DMS53 (cell line): ENCODE measurements around the gene IRF4.

Experiments
- DNase-seq: peaks from one replicate; lab custom pipeline; 2025; lab: John Stamatoyannopoulos, UW

The IRF4 gene

GRCh38 chr6:391559-392440, at the start of gene IRF4:
IRF4 (plus strand) TSS chr6:391752; CDS start chr6:393153, 1,401 bp downstream.
- no peak for DNase-seq

DNA sequence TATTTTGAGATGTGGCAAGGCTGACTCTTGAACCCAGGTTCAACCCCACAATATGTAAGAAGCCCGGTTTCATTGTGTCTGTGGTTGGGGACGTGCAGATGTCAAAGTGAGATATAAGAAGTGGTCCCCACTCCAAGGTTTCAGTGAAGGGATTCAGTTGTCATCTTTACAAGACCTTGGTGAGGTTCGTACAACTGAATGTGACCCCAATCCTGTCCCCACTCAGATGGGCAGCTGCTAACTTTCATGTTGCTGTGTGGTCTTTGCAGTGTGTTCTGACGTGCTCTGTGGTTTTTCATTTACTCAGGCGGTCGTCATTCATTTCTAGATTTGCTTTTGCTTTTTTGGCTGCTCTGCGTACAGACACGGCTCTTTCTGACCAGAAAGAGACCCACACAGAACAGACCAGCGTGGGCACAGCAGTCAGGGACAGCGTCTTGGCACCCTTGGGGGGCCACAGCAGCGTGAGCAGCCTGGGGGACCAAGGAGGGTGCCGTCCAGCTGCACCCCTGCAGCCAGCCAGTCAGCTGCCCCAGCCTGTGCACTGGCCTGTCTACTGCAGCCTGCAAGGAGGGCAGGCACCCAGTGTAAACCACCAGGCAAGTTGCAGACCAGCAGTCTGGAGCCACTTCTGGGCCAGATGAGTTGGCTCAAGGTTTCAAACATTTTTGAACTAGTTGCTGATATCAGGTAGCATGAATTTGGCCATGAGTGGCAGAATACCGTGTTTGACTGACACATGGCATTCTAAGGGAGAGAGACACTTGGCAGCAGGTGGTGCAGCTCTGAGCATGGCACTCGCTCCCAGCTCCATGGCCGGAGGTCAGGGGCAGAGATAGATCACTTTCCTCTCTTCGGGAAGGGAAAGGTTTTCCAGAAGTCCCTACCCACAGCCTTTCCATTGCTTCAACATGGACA, 49.4 kb upstream of the IRF4 start:
- DNase-seq: no peak

DNA sequence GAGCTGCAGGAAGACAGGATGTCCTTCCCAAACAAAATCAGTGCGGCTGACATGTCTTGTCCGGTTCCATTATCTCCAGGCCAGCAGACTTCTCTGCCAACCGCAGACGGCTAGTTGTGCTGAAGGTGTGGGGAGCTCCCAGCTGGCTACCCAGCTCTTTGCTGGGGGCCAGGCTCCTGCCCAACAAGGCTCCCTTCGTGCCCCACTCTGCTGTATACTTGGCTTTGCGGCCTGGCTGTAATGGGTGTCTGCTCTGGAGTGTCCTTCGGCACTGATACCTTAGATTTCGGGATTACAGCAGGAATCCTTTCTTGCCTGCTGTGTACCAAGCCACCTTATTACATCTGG, 48.7 kb upstream of the IRF4 start:
- no peak for DNase-seq

DNA sequence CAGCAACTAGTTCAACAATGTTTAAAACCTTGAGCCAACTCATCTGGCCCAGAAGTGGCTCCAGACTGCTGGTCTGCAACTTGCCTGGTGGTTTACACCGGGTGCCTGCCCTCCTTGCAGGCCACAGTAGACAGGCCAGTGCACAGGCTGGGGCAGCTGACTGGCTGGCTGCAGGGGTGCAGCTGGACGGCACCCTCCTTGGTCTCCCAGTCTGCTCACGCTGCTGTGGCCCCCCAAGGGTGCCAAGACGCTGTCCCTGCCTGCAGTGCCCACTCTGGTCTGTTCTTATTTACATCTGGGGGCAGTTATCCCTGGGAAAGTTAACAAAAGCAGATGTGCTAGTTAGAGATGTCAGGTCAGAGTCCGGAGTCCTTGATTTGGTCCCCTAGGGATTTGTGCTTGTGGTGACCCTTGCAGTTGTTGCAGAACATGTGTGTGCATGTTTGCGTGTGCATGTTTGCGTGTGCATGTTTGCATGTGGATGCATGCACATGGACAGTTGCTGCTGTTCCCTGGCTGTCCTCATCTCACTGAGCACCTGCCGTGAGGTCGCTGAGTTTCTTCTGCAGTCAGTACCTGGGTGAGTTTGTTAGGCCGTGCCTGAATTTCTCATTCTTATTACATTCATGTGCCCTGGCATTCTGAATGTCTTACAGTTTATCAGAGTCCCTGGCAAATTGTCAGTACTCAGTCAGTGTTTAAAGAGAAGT, 48.2 kb upstream of the IRF4 start:
- no peak for DNase-seq

DNA sequence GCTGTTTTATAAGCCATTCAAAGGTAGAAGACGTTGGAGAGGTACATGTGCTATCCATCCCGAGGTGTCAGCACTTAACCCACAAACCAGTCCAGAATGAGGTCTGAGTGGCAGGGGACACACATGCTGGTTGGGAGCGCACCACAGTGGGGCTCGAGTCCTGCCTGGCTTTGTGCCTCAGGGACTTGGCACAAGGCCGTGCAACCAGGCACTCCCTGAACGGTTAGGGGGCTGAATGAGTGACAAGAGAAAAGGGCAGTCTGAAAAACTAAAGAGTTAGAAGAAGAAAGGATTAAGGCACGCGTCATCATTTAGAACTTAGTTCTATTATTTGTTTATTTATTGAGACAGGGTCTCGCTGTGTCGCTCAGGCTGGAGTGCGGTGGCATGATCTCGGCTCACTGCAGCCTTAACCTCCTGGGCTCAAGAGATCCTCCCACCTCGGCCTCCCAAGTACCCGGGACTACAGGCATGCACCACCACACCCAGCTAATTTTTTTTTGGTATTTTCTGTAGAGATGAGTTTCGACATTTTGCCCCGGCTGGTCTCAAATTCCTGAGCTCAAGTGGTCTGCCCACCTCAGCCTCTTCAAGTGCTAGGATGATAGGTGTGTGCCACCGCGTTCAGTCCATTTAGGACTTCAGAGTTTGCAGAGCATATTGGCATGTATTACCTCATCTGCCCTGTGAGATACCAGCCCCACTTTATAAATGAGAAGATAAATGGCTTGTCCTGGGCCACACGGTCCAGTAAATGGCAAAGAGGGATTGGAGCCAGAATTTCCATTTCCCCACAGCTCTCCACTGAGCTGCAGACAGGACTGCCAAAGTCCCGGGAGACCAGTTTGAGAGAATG, 47.4 kb upstream of the IRF4 start:
- DNase-seq: no peak

DNA sequence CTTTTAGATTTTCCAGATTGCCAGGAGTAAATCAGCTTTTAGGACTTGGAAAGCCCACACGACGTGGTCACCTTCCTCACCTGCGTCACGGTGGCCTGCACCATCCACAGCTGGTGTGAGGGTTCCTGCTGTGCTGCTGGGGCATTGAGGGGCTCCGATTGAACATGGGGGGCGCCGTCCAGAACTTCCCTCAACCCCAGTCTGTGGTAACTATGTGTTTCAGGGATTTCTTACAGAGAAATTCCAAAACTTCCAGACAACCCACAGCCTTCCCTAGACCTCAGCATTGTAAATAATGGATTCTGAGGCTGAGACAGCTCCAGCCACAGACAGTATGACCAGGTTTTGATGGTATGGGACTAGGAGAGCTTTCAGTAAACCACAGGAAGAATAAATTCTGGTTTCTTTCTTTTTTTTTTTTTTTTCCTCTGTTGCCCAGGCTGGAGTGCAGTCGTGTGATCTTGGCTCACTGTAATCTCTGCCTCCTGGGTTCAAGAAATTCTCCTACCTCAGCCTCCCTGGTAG, 46.7 kb upstream of the IRF4 start:
- no peak for DNase-seq

DNA sequence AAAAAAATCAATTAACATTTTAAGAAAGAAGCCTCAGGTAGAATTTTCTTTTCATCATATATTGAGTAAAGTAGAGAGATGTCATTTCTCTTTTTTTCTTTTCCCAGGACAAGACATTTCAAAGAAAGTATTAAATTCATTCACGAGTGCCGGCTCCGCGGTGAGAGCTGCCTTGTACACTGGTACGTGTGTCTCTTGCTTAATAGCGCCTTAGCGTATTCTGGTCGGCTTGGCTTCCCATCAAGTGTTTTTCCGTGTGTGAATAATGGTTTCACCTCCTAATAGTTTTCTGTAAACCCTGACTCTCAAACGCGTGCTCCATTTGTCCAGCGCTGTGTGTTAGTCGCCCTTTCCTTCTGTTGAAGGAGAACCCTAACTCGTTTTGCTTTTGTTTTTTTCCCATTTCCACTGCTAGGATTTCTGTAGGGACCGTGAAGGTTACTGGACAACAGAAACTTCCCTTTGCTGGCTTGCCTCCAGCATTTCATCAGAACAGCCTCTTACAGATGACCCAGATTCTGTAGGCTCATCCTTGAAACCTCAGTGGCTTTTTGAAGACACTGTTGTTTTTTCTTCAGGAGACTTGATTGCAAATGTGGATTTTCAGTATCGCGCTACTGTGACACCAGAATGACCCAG, 45.7 kb upstream of the IRF4 start:
- no peak for DNase-seq

DNA sequence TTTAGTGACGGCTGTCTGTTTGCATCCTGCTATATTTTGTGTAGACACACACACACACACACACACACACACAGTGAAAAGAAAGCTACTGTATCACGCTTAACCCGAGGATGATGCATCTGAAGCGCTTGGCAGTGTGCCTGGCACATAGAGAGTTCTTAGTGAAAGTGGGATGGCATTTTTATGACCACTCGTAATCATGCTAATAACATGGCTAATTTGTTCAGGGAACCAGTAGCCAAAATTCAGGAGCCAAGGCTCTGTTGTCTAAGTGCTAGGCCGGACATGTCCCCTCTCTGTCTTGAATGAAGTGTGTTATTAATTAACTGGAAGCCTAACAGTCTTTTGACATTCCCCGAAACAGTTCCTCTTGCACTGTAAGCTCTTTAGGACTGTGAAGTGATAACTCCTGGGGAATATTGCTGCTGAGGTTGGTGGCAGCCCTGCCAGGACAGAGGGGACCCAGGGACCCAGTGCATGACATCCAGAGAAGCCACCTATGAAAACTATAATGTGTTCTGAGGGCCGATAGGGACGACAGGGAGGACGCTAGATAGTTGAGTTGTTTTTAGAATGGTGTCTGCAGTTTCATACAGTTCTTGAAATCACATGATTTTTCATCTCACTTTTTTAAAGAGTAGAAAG, 45.0 kb upstream of the IRF4 start:
- DNase-seq: no peak

GRCh38 chr6:347232-347631, 44.3 kb upstream of the IRF4 start:
- no peak for DNase-seq

GRCh38 chr6:347951-348859, 43.3 kb upstream of the IRF4 start:
- DNase-seq: no peak

DNA sequence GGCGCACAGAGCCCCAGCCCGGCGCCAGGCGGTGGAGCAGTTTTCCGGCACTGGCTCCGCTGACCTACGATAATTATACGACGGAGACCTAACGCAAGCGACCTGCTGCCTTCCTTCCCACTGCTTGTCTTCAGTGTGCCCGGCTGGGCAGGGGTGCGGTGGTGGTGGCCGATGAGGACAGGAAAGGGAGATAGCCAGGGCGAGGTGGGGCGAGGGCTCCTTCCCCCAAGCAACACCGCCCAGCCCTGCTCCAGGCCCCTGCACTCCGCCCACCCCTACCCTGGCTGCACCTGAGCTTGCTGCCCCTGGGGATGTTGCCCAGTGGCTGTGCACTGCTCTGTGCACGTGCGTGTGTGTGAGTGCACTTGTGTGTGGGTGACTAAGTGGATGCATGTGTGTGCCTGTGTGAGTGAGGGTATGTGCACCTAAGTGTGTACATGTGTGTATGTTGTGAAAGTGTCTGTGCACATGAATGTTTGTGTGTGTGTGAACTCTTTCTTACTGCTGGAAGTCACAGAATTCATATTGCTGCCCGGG, 42.6 kb upstream of the IRF4 start:
- DNase-seq: no peak

DNA sequence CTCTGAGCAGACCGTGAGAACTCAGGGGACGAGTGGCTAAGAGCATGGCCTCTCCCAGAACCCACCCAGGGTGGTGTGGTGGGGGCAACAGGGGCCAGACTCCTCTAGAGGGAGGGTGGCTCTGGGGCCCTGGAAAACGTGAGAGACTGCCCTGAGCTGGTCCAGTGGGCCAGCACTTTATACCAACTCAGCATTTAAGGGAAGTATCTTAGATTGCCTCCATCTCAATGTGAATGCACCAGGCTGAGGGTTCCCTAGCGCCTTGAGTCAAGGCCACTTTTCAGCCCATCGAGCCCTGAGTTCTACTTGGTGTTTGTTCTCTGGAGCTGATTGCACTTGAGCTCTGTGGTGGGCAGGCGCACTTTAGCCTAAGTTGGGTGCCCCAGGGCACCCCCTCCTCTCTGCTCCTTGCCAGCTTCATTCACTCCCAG, 42.0 kb upstream of the IRF4 start:
- DNase-seq: no peak

DNA sequence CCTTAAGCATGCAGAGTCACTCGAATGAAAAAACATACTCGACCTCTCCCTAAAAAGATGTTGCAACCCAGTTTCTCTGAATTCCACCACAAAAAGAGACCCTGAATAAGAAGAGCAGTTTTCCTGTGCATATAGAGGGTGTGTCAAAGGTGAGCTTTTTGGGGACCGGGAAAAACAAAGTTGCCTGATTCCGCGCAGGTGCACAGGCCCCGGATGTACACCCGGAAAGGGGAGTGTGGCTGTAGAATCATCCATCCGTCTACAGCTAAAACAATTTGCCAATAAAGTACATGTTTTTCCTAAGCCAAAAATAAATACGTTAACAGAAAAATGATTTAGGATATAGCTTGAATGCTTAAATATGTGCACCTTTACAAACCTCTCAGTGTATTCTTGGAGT, 41.2 kb upstream of the IRF4 start:
- DNase-seq: no peak

DNA sequence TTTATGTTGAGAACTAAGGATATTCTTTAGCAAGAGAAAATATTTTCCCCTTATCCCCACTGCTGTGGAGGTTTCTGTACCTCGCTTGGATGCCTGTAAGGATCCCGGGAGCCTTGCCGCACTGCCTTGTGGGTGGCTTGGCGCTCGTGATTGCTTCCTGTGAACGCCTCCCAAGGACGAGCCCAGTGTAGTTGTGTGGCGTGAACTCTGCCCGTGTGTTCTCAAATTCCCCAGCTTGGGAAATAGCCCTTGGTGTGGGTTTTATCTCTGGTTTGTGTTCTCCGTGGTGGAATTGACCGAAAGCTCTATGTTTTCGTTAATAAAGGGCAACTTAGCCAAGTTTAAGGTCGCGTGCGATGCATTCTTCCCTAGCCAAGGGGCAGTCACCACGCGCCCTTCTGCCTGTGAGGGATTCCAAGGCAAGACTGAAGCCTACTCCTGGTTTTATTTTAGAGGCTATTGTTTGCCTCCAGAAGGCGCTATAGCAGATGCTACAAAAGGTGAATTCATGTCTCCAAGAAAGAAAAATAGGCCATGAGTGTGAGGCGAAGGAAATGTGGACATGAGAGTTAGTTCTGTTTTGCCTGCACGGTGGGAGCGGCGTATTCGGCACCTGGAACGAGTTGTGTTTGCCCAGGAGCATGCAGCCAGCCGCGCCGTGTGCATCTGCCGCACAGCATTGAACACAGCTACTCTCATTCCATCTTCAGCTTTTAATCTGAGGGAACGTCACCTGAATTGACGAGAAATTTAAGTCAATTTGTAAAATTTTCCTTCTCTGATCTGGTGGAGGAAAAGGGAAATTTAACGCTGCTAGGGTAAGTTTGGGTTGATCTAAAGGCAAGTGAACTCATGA, 40.3 kb upstream of the IRF4 start:
- DNase-seq: no peak

DNA sequence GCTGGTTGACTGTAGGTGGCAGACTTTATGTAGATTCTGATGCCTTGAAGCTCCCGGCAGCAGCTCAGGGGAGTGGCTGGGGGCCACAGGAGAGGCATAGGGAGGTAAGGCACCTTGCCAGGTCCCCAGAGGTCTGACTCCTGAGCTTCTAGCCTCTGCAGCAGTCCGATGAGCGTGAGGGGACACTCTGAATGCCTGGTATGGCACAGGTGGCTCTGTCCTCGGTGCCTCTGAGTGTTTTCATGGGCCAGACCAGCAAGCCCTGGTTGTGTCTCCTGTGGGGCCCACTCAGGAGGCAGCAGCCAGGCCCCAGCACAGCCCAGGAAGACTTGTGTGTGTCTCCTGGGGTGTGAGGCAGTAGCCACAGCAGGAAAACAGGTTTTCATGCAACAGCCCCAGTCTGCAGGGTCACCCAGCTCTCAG, 39.7 kb upstream of the IRF4 start:
- DNase-seq: no peak

GRCh38 chr6:352474-352873, 39.1 kb upstream of the IRF4 start:
- no peak for DNase-seq

DNA sequence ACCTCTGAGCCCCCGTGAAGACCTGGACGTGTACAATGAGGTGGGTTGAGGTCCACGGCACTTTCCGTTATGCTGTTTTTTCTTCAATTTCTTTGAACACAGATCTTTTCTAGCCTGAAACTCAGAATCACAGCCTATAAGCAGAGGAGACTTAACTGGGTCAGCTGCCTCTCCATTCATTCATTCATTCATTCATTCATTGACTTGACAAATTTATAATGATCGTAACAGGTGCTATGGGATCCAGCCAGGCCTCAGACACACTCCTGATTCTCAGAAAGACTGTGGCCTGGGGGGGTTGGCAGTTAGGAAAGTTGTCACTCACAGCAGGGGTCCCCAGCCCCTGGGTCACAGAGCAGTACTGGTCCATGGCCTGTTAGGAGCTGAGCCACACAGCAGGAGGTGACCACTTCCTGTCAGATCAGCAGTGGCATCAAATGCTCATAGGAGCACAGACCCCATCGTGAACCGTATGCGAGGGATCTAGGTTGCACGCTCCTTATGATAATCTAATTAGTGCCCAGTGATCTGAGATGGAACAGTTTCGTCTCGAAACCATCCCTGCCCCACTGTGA, 38.6 kb upstream of the IRF4 start:
- no peak for DNase-seq
